Stimulated activated CD8-positive, alpha-beta memory T cell treated with anti-CD3 and anti-CD28 coated beads, Interleukin-7, amount 100 ng/mL, for 1 hour (primary cell): Measurements from ENCODE around the gene TEAD1.

Source experiments
- DNase-seq, 2 donors: peaks; one replicate each; pipeline ENCODE4 v3.0.0-alpha.2; 2020; ENCODE audit warnings: low read depth in 2 of 2

Gene TEAD1

DNA sequence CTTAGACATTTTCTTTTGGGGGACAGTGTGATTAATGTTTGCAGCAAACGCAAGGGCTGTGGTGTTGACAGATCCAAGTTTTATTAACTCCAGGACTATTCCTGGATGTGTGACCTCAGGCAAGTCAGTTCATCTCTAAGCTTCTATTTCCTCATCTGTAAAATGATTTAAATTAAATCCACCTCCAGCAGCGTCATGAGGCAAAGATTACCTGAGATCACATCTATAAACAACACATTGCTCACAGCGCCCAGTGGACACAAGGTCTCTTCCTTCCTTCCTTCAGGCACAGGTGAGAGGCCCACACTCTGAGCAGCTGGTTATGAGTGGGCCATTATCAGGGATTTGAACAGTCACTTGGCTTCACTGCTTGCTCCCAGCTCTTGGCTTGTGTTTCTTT is 223.6 kb downstream of the TEAD1 start:
- no peak for DNase-seq

DNA sequence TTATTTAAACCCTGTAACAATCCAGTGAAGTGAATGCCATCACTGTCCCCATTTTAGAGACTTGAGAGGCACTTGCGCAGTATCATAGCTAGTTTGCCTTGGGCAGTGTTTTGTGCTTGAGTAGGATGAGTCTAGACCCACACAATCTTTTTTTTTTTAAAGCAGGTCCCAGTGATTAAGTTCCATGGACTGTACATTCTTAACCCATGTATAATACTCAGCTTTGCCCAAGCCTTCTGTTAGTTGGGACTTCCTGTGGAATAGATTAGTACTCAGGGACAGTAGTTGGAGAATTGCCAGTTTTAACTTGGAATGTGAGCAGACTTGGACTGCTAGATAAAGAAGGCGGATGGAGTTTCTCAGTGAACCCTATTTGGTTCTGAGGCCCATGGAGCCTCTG is 226.3 kb downstream of the TEAD1 start:
- no peak for DNase-seq

DNA sequence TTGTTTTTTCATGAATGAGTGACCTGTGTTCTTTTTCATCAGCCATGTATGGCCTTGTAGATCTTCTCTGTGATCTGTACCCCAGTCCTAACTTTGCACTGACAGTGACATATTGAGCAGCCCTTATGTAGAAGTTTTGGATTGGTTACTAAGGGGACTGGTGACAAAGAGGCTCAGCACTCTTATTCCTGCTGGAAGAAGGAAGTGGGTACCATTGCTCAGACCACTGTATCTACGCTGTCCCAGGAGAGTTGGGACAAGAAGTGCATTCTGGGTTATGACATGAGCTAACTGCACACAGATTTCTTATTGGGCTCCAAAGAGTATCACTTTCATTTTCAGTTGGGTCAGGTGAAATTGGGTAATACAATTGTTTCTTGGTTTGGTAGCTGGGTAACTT is 227.1 kb downstream of the TEAD1 start:
- DNase-seq: no peak

DNA sequence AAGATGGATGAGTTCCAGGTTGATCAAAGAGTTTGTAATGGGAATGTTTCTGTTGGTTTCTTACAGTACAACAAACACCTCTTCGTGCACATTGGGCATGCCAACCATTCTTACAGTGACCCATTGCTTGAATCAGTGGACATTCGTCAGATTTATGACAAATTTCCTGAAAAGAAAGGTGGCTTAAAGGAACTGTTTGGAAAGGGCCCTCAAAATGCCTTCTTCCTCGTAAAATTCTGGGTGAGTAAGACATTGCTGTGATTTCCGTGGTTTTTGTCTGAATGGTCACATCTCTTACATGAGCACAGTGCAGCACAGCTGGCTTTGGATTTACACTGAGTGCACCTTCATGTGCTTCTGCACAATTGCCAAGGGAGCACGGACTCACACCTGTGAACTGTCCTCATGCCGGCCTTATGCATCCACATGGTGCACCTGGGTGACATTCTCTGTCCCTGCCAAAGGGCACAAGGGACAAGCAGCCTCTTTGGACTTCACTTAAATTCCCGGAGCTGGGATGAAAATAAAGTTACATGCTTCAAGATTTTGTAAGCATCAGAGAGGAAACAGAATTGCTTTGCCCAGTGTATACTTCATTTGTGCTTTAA is 227.8 kb downstream of the TEAD1 start:
- DNase-seq: no peak

DNA sequence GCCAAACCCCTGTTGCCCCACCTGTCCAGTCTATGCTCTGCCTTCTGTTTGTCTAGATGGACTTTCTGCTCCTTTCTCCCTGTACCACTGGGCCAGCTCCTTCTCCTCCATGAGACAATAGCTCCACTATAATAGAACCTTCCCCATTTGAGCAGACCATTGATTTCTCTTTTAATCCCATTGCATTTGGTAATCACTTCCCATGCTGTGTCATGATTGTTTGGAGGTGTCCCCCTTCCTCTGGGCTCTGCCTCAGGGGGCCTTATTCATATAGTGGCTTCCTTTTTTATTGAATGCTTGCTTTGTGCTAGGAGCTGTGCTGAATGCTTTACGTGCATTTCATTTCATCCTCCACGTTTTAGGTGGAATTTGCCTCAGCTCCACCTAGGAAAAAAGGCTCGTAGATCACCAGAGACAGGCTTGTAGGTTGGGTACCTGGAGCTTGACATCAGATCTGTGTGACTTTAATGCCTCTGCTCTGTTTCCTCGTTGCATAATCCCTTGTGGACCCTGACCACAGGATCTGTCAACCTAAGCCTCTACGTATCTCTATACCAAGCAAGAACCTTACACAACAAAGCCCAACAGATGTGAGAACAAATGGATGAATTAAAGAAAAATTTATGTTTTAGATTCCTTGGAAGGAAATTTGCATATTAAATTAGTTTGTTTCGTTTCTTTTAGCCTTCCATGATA is 228.7 kb downstream of the TEAD1 start:
- no peak for DNase-seq

DNA sequence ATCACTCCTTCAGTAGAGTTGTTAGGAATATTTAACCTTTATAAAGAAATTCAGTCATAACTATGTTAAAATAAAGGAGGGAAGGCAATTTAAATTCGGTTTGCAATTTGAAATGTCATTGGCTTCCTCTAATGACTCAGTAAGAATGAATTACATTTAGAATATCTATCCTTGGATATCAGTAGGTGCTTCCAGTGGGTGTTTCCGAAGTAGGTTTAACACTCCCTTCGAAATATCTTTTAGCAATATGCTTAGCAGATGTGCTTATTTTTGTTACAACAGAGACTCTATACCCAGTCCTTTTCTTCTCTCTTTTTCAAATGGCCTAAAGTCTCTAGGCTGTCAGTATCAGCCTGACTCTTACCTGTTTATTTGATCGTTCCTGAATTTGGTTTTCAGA is 231.2 kb downstream of the TEAD1 start:
- DNase-seq: no peak

DNA sequence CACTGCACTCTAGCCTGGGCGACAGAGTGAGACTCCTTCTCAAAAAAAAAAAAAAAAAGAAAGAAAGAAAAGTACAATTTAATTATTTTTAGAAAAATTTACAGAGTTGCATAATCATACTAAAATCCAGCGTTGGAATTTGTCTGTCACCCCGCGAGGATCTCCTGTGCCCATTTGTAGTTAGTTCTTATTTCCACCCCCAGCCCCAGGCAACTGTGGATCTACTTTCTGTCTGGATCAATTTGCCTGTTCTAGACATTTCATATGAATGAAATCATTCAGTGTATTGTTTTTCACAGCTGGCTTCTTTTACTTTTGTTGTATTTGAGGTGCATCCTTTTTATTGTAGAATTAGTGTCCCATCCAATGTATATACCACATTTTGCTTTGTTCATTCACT is 232.3 kb downstream of the TEAD1 start:
- DNase-seq: no peak

DNA sequence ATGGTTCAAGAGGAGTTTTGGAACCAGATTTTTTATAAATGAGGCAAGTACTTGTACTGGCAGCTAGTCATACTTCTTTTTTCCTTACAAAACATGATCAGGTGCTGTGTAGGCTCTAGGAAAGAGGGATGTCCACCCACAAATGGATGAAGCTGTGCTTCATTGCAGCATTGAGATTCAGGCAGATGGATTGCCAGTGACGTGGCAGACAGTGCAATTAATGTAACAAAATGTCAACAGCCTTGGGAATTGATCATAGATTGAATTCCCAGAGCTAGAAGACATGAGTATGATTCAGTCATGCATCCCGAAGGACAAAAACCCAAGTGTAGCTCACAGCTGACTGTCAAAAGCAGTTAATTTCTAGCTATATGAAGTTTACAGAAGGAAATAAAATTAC is 235.7 kb downstream of the TEAD1 start:
- DNase-seq: no peak

DNA sequence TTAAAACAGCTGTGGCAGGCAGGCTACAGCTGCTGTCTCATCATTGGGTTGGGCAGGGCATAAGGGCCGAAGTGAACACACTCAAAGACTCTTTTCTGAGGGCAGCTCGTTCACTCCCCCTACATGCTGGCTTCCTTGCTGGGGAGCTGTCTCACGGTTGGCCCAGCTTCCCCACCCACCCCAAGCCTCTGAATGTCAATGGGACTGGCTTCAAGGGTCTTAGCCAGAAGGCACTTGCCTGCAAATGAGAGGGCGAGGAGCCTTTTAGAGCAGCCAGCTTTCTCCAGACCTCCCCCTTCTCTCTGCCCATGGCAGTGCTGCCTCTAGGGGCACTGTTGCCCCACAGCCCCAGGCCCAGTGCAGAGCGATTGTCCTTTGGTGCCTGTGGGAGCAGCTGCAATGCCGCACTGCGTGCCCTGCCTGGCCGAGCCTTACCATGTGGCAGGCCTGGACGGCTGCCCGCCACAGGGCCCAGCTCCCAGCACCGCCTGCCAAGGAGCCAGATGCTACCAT is 240.2 kb downstream of the TEAD1 start:
- DNase-seq: no peak

DNA sequence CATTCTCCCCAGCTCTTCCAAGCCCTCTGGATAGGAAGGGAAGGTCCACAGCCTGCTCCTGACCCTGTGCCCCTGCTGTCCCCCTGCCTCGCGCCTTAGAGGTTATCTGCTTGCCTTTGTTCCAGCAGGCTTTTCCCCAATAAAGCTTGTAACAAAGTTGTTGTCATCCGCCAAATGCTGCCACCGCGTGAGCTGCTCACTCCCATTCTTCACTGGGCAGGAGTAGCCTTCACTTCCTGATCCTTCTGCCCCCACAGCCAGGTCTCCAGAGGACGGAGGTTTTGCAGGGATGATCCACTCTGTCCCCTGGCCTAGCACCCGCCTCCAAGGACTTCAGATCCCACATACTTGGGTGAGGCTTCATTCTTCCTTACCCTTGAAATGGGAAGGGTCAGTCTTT is 240.9 kb downstream of the TEAD1 start:
- DNase-seq: no peak

DNA sequence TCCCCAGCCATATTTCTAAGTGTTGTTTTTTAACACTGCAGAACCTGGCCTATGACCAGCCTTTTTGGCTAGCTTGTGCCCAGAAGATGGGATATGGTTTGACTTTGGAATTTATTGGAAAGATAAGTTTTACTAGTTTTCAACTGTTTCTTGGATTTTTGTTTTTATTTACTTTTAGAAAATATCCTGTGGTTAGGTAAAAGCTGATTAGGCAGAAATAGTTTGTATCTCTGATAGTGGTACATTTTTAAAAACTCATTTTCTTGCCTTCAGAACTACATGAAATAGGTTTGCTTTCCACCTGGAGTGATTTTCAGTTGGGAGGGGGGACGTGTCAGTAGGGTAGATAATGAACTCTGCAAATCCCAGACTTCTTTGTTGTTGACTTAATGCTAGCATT is 243.6 kb downstream of the TEAD1 start:
- DNase-seq: no peak

DNA sequence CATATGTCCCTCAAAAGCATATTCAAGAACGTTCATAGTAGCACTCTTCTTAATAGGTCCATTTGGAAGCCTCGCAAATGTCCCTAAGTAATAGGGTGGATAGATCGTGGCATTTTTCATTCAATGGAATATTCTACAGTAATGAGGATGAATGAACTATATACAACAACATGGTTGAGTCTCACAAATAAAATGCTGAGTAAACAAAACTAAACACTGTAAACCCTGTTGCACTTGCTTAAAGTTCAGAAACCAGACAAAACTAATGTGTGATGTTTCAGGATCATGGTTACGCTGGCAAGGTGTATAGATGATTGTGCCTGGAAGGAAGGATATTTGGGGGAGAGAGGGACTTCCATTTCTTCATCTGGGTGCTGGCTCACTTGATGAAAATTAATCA is 244.4 kb downstream of the TEAD1 start:
- no peak for DNase-seq

DNA sequence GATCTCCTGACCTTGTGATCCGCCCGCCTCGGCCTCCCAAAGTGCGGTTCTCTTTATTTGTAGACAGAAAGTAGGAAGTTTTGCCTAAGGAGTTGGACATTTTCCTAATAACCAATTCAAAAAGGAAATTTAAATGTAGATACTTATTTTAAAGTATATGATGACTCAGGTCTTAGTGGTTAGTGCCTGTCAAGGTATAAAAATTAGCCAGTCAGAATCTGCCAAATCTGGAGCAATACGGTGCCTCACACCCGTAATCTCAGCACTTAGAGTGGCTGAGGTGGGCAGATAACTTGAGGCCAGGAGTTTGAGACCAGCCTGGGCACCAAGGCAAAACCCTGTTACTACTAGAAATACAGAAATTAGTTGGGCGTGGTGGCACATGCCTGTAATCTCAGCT is 248.2 kb downstream of the TEAD1 start:
- no peak for DNase-seq

DNA sequence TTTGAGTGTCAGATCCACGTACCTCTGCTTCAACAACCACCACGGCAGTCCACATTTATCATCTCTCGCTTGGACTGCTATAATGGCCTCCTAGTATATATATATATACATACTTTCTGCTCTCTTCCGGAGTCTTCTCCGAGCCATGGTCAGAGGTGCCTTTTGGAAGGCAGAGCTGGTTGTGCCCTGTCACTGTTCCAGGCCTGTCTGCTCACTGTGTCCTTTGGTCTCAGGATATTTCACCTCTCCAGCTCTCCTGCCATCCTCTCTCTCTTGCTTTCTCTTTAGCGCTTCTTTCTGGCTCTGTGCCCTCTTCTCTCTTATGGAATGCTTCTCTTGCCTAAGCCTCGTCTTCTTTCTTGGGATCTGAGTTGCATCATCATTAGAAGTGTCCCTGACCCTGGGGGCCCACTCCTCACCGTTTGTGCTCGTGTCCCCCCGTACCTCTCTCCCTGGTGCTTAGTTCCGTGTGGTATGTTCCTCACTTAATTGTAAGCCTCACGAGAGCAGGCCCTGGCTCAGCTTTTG is 248.8 kb downstream of the TEAD1 start:
- DNase-seq: no peak

DNA sequence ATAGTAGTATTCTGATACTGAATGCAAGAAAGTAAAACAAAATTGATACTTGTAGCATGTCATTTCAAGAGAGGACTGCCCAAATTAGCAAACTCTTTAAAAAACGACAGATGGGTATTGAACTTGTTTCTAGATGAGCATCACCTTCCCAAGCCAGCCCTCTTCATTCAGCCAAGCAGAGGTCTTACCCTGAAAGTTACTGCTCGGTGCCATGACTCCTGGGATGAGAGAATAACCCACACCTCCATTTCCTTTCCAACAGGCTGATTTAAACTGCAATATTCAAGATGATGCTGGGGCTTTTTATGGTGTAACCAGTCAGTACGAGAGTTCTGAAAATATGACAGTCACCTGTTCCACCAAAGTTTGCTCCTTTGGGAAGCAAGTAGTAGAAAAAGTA is 250.4 kb downstream of the TEAD1 start:
- DNase-seq: no peak

DNA sequence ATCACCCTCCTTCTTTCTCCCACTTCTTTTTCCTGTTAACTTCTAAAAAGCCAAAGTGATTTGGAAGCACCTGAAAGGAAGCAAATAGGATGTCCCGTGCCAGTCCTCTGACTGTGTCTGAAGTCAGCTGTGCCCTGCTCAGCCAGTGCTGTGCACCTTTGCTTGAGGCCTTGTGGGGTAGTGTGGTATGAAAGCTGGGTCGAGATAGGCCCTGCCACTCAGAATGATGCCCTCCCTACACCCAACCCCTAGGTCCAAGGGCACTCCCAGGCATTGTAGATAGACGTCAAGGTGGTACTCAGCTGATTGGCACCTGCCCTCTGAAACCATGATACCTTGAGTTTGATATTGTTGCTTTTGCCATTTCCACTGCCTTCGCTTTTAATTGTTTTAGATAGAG is 251.3 kb downstream of the TEAD1 start:
- DNase-seq: no peak

DNA sequence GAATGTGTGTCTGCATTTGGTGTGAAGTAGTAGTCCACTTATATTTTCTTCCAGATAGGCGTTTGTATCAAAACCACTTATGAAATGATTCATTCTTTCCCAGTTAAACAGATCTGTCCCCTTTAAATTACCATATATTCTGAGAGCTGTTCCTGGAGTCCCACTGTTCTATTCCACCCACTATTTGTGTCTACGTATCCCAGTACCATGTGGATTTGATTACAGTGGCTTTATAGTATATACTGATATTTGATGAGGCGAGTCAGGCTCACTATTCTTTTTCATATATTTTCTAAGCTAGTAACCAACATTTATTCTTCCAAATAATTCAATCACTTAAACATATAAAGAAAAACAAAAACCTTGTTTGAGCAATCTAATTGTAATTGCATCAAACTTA is 253.0 kb downstream of the TEAD1 start:
- no peak for DNase-seq

DNA sequence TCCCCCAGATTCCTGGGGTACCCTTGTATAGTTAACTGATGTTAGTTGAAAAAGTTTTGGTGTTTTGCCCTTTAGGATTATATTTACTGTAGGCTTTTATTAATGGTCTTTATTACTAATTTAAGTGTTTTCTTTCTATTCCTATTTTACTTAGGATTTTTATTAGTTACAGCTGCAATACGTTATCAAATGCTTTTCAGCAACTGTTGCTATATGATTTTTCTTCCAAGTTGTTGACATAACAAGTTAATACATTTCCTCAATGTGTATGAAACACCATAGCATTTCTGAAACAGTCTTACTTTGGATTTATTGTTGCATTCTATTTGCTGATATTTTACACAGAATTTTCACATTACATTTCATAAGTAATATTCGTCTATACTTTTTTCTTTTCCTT is 253.7 kb downstream of the TEAD1 start:
- no peak for DNase-seq

DNA sequence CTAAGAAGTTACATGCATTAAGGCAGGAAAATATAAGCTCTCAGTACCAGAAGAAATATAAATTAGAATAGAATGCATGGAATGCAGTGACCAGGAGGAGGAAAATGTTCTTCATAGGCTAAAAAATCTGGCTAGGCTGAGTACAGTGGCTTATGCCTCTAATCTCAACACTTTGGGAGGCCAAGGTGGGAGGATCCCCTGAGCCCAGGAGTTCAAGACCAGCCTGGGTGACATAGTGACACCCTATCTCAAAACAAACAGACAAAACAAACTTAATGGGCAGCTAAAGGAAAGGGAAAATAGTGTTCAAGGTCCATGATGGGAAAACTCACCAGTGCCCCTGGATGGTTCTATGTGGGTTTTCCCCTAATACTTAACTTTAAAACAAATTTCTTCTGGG is 256.6 kb downstream of the TEAD1 start:
- DNase-seq: no peak

DNA sequence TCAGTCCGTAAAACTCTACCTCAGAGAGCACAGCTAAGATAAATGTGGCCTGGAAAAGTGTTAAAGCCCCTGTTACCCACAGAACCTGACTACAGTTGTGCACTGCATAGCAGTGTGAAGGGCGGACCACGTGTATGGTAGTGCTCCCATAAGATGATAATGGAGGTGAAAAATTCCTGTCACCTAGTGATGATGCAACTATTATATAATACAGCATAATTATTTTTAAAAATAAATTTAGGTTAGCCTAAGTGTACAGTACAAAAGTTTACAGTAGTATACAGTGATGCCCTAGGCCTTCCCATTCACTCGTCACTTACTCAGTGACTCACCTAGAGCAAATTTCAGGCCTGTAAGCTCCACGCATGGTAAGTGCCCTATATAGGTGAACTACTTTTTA is 258.3 kb downstream of the TEAD1 start:
- DNase-seq: no peak

DNA sequence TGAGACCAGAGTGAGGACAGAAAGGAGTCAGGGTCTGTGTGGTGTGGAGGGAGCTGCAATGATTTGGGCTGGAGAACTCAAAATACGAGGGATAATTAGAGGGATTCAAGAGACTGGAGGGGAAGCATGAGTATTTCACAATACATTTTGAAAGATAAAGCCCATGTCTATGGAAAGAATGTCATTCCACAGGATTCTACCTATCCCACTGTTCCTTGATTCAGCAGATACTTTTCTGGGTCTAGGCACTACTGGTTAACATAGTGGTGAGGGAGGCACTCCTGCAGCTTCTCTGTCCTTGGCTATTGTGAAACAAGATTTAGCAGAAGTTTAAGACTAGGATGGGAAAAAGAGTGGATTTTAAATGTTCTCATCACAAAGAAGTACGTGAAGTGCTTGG is 262.0 kb downstream of the TEAD1 start:
- DNase-seq: no peak

DNA sequence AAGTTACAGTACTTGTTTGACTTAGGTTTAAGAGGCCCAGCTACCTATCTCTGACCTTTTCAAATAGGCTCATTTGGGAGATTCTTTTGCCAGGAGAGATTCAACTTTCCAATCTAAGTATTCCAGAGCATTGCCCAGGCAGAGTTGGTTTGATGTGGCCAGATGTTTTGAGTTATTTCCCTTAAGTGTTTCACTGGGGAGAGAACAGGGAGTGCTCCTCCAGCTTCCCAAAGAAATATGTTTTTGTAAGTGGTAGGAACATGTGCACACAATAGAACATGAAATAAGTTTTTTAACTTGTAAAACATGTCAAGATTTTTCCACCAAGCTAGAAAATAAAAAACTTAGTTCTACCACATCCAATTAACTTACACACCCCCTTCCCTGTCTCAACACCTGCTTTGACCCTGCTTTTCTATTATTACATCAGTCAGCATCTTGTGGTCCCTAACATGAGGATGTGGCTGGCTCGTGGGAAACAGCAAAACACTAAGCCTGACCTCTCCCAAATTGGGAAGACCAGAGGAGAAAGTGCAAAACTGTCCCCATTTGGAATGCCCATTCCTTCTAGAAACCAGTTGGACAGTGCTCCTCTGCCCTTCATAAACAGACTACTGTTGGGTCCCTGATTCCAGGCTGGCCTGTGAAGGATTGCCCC is 264.5 kb downstream of the TEAD1 start:
- DNase-seq: no peak

DNA sequence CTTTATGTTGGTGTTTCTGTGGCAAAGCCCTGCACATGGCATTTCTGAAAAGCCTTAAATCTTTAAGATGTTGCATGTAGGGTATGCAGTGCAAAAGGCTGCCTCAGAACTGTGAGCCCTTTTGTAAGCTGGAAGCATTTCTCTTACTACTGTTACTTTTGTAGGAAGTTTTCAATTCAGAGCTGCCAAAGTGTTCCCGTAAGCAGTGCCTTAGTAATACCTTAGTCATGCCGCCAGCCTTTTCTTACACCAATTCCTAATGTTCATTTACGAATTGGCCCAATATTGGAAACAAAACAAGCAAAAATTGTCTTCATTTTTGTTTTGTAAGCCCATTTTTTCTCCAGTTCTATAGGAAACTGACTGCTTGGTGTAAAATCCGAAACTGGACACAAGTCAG is 267.4 kb downstream of the TEAD1 start:
- no peak for DNase-seq
